NCI-H748 treated with DMSO at 0.1 percent for 48 hours (cell line): ENCODE results near the gene EYA2.
"Not testable (repeated sequence)": the region's sequence is repeated elsewhere in the genome, so short reads cannot be mapped to it uniquely, and the experiment has no call there.

Experiments
- DNase-seq: peaks from one replicate; lab custom pipeline; 2025; lab: John Stamatoyannopoulos, UW

EYA2 gene

DNA sequence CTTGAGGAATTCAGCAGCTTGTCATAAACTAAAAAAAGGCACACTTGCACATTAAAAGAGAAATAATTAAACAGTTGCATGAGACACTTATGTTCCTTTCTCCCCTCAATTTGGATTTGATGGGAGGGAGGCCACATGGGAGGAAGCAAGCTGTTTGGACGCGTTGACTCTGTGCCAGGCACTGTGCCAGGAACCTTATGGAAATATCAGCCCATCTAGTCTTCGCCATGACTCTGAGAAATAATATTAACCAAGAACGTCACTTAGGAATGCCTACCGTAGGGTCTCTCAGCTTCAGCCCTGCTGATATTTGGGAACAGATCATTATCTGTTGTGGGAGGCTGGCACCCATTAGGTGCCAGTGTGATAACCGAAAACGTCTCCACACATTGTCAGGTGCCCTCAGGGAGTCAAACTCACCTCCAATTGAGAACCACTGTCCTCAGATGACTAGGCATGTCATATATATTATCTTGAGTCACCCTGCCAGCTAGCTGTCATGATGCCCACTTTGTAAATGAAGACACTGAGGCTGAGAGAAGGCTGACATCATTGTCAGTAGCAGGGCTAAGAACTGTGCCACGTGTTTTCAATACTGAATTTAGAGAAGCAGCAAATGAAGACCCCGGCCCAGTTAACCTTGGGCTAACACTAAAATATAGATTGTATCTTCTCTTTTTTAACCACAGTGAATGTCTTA is 36.1 kb downstream of the EYA2 start:
- DNase-seq, result no peak

- no peak for DNase-seq
Measured at GRCh38 chr20:46931699-46932098, 37.1 kb downstream of the EYA2 start.

- not testable (repeated sequence) for DNase-seq
Measured at GRCh38 chr20:46932439-46932838, 37.8 kb downstream of the EYA2 start.

DNA sequence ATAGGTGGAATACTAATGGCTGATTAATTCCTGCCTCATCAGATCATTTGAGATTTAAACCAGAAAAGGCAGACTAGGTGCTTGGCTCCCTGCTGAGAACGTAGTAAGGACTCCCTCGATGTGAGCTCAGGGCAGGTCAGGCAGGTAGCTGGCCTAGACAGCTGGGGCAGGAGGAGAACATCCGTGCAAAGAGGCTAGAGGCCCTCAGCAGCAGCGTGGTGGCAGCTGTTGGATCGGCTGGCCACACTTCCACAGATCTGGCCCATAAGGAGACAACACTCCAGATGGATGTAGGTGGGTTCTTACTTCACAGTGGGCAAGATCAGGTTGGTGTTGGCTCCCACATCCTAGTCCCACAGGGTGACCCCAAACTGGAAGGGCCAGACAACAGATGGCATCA is 38.5 kb downstream of the EYA2 start:
- DNase-seq, result no peak

DNA sequence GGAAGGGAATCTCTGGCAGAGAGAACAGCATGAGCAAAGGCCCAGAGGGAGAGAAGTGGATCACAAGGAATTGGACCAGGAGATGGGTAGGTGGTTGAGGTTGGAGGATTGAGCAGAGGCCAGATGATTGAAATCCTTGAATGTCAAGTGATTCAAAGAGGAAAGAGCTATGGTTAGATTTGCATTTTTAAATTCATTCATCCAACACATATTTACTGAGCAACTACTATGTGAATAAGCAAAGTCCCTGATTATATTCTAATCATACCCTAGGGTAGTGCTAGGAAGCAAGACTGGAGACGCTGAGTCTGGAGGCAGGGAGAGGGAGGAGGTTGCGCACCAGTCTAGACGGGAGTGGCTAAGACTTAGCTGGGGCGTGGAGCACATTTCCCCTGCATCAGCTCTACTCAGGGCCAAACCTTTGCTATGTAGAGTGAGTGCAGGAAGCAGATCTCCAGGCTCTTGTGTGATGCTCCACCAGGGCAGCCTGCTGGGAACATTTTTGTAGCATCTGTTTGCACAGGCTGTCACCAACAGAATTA is 40.2 kb downstream of the EYA2 start:
- DNase-seq, result no peak

- no peak for DNase-seq
Measured at GRCh38 chr20:46935394-46936017, 40.9 kb downstream of the EYA2 start.

DNA sequence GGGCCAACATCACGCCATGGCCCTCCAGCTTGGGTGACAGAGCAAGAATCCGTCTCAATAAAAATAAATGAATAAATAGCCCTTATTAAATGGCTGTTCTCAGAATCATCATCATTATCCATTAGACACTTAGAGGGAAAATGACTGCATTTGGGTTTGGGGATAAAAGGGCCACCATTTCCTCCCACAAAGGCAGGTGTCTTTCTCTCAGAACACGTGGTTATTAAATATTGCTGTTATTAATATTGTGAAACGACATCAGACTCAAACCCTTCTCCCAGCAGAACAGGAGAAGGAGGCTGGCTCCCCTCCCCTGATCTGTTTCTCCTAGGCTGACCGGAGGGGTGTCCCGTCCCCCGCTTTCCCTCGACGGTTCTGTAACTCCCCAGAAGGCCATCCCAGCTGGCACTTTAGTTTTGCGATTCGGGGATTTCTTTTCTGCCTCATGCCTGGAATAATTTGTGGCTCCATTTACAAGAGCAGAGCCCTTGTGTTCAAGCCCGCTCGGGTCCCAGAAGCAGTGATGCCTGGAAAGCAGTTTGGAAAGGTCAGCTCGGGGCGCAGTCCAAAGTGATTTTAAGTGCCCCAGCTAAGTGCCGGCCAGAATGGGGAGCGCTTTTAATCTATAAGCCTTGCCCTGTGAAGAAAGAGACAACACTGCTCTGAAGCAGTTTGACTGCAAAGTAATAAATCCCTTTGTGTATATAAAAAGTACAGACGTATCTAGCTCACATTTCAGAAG is 41.9 kb downstream of the EYA2 start:
- DNase-seq, result no peak

DNA sequence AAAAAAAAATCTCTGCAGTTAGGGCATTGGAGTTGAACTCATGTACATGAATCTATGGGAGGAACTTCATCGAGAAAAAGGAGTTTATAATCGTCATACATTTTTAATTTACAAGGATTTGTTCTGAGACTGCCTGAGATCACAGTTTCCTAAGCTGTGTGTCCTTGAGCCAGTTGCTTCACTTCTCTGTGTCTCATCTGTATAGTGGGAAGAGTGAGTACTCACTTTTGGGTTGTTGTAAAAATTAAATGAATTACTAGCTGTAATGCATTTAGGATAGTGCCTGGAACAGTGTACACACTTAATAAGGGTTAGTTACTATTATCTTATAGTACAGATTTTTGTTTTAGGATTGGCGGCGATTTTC is 42.5 kb downstream of the EYA2 start:
- no peak for DNase-seq

DNA sequence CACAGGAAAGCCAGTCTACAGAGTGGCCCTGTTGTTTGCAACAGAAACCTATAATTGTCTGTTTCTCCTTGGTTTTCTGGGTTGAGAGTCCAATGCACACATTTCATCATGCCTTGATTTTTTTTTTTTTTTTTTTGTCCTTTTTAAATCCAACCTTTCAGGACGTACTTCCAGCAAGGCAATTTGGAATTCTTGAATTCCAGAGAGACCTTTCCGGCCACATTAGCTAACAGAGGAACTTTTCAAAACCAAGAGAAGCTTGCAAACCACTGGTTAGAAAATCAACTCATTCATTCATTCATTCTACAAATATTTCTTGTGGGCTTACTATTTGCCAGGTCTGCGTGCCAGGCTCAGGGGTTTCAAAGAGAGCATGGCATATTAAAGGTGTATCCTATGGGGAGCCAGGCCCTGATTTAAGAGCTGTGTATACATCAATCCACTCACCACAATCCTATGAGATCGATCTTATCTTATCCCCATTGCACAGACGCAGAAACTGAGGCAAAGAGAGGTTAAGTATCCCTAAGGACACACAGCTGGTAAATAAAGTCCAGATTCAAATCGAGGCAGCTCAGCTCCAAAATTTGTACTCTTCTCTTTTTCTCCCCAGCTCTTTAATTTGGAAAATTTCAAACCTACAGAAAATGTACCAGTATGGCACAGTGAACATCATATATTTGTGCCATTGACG is 43.0 kb downstream of the EYA2 start:
- no peak for DNase-seq

DNA sequence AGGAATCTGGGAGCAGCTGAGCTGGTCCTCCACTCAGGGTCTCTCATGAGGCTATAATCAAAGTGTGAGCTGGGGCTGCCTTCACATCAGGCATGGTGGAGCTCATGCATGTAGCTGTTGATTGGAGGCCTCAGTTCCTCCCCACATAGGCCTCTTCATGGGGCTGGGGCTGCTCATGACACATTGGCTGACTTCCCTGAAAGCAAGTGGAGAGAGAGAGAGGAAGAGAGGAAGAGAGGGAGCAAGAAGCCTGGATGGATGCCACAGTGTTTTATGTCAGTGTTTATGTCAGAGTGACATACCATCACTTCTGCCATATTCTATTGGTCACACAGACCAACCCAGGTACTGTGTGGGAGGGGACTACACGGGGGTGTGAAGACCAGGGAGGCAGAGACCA is 43.8 kb downstream of the EYA2 start:
- no peak for DNase-seq

GRCh38 chr20:46939031-46939965 is 44.7 kb downstream of the EYA2 start:
- DNase-seq, result no peak

DNA sequence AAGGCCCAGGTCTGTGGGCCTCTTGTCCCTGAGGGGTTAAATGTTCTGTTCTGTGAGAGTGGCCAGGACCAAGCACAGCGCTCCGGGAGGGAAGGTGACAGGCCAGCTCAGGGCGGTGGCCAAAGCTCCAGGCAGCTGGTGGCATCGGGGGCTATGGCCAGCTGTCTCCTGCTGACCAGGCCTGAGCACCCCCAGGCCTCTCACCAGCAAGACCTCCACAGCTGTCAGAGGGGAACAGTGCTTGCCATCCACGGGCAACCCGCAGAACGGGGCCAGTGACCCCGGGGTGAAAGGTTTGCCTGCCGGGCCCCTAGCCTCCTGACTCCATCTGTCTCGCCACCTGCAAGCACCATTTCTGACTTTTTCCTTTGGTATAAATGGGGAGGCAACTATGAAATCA is 46.0 kb downstream of the EYA2 start:
- DNase-seq, result no peak

DNA sequence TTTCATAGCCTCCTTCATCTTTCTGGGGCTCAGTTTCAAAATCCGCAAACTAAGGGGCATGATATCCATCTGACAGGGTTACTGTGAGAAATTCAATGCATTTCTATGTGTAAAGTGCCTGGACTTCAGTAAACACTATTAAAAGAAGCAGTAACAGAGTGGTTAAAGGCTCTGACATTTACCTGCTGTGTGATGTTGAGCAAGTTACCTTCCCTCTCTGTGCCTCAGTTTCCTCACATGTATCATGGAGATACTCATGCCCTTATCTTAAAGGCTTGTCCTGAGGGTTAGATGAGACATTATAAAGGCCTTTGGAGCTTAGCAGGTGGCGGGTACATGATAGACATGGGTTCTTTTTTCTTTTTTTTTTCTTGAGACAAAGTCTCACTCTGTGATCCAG is 46.8 kb downstream of the EYA2 start:
- DNase-seq, result no peak

GRCh38 chr20:46943861-46944591 is 49.4 kb downstream of the EYA2 start:
- no peak for DNase-seq

DNA sequence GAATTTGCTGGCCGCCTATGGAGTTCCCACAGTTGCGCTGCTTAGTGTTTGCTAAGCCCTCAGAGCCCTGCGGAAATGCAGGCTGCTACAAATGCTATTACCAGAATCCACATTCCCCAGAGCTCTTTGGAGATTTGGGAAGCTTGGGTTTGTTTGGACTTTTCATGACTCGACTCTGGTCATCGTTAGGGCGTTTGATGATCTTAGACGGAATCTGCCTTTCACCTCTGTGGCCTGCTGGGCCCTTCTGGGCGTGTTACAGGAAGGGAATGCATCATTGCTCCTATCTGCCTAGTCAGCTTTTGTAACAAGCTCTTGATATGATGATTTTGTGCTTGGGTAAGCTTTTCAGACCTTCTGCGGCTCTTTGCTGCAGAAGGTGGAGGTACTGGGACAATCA is 50.8 kb downstream of the EYA2 start:
- DNase-seq, result no peak

DNA sequence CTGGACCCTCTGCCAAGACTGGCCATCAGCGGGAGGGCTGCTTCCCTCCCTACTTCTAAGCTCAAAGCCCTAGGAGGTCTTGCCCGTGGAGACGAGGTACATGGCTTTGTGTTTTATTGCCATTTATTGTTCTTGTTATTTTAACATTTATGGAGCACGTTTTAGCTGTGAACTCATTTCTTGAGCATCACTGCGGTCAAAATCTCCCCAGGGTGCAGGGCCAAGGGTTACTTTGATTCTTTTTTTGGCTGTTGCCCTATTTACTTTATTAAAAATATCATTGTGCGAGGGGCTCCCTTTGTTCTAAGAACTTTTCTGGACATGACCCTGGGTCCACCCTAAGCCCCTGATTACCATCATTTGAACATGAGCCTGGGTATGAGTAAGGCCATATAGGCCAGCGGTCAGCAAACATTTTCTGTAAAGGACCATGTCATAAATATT is 51.6 kb downstream of the EYA2 start:
- DNase-seq, result no peak

DNA sequence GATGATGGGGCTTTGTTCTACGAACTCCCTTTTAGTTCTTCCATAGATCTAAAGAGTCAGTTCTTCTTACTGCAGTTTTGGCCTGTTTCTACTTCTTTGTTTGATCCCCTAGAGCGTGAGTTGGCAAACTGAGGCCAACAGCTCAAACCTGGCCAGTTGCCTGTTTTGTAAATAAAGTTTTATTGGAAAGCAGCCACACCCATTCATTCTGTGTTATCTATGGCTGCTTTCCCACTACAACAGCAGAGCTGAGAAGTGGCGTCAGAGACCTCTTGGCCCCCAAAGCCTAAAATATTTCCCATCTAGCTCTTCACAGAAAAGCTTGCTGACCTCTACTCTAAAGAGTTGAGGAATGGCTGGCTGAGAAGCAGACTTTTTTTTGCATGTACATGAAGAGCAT is 52.2 kb downstream of the EYA2 start:
- DNase-seq, result no peak

GRCh38 chr20:46948081-46948480 is 53.4 kb downstream of the EYA2 start:
- no peak for DNase-seq

- no peak for DNase-seq
Measured at GRCh38 chr20:46951405-46951804, 56.8 kb downstream of the EYA2 start.

DNA sequence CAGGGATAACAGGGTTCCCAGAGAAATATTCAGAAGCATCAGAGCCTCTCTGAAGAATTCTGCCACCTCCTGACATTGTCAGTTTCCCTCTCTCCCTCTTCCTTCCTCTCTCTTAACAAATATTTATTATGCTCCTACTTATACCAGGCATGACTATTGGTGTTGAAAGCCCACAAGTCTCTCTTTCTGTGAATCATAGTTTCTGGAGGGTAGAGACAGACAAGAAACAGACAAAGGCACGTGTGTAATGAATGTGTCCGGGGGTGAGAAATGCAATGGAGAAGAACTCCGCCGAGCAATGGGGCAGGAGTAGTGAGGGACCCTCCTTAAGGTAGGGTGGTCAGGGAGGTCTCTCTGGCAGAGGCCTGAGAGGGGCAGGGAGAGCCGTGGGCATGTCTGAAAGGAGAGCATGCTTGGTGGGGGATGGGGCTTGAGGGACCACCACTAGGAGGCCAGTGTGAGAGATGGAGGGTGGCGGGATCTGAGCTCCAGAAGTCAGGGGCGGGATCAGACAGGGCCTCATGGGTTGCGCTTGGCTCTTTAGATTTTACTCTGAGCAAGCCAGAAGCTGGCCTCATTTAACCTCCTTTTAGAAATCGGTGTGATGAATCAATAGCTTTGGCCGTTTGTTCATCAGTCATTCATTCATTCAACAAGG is 57.3 kb downstream of the EYA2 start:
- no peak for DNase-seq
